ENCODE data around the gene TSPAN14.
A peak's percentile ranks its signal among the peaks of the same experiment; 100 is the strongest.

The TSPAN14 gene

DNA sequence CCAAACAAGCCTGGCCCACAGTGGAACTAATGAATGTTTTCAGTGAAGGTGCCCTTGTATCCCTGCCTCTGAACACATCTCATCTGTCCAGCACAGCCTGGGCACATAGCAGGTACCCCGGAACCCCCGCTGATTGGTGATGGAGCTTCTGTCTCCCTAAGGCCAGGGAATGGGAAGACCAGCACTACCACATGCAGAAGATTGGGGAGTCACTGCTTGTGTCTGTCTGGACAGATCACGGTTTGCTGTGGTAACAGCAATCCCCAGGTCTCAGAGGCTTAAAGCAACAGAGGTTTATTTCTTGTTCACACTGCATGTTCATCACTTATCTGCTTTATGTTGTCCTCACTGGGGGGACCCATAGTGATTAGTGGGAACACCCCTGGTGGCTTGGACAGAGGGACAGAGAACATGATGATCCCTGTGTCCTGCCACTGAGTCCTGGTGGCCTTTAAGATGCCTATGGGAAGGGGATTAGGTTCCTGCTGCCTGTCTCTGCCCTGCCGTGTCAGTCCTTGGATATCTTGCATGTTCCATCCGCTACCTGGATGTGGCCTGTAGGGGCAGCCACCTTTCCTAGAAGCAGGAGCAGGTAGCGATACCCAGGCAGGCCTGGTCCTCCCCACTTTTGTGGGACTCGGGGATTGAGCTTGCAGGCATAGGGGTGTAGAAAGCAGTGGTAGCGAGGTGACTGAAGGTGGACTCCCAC is 3.6 kb downstream of the TSPAN14 start:
- no peak for ATAC-seq

DNA sequence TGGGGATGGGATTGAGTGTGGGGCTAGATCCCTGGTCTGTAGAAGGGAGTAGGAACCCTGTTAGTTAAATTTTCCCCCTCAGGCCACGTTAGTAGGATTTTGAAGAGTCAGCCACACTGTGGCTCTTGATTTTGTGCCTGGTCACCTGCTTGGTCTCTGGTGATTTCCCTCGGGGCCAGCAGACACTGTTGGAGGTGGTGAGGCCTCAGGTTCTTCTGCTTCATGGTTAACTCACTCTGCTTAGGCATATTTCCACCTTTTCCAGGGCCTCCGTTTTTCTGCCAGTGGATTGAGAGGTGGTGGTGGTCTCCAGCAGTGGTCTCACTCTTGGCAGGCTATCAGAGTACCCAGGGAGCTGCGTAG is 4.1 kb downstream of the TSPAN14 start:
- no peak for ATAC-seq

DNA sequence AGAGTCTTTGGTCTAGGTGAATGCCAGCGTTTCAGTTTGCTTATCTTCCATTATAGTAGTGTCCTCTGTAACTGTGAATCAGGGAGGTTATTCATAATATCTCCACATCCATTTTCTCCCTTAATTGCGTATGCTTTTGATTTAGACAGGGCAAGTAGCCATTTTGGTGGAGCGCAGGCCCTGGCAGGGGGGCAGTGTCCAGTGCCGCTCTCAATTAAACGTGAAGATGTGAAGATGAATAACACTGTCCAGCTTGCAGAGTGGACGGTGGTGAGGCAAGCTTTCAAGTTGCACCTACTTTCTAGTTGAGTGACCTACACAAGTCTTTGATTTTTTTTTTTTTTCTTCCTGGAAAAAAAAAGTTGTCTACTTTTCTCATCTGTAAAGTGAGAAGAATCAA is 4.5 kb downstream of the TSPAN14 start:
- ATAC-seq = no peak

DNA sequence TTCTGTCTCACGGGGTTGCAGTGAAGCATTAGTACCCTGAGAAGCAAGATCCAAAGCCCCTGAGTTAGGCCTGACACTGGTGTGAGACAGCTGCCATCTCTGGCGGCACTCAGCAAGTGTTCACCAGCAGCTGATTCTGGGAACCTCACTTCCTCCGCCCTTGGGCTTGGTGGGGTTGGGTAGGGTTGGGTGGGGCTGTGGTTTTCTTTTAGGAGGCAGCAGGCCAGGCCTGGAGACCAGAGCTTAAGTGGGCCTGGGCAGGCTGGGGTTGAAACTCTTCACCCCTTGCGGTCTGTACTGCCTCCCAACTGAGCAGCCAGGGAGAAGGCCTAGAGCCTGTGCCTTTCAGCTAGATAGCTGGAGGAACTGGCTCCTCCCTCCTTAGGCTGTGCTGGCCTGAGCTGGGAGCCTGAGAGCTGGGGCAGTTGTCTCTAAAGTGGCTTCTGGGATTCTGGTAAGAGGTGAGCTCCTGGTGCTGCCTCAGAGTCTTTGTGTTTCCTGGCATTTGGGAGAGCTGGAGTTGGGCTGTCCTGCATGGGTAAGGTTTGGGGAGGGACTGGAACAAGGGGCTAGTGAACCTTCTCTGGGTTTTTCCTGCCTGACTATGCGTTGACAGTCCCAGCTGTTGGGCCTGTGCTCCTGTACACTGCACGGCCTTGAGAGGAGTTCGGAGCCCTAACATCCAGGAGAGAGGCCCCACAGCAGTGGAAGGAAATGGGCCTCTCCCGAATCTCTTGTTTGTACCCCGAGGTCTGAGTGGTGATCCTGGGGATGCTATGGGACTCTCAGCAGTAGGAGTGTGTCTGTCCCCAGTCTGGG is 5.1 kb downstream of the TSPAN14 start:
- peak; percentile 34 to 40 for ATAC-seq

DNA sequence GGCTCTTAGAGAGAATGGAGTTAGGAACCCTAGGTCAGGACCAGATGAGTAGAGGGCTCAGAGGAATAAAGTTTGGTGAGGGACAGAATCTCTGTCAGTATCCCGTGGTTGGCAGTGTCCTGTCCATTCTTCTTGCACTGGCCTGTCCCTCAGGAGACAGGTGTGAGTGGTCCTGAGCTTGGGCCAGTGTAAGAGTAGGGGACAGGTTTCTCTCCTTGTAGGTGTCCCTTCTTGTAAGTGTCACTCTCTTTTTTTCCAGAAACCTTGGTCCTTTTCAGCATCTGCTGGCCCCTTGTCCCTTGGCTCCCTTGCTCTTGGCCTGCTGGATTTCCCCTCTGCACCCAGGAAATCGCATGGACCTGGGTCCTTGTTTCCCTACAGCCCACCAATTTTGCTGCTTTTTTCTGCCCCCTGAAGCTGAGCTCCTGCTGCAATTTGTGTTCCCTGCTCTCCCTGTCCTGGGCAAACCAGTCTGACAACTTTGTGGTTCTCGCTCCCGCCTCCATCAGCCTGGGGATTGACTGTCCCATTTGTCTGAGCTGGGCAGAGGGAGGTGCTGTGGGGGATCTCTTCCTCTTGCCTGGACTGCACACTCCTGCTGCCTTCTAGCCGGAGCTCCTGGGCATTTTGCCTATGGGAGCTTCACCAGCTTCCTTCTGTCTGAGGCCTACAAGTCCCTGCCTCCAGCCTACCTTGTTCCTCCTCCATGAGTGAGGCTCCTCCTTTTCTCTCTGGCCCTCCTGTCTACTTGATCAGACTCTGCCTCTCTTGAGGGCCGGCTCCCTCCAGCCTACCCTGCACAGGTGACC is 6.5 kb downstream of the TSPAN14 start:
- ATAC-seq = no peak

DNA sequence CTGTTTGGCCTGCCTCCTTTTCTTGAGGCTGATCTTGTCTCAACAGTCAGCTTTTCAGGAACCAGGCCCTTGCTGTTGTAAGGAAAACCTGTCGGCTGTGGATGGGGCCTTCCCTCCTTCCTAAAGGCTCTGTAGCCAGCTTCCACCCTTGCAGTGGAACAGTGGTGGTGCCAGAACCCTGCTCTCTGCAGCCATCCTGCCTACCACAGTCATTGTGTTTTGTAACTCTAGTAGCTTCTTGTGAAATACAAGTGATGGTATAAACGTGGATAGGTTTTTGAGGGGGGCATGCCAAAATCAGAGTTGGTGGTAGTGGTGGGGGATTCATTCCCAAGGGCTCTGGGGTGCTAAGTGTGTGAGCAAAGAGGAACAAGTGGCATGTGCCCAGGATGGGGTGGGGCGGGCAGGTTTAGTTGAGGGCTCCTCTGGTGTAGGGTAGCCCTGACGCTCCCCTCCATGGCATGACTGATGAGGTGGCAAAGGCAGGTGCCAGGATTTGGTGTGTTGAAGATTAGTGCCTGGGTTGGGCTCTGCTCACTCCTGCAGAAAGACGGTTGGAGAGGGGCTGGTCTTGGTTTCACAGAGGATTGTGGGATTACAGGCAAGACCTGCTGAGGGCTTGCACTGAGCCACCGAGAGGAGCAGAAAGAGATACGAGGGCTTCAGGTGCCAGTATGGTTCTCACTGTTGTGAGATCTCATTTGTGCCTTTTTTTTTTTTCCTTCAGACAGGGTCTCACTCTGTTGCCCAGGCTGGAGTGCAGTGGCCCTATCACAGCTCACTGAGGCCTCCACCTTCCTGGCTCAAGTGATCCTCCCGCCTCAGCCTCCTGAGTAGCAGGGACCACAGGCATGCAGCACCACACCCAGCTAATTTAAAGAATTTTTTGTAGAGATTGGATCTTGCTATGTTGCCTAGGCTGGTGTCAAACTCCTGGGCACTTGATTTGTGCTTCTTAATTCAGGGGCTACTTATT is 7.4 kb downstream of the TSPAN14 start:
- ATAC-seq = no peak

DNA sequence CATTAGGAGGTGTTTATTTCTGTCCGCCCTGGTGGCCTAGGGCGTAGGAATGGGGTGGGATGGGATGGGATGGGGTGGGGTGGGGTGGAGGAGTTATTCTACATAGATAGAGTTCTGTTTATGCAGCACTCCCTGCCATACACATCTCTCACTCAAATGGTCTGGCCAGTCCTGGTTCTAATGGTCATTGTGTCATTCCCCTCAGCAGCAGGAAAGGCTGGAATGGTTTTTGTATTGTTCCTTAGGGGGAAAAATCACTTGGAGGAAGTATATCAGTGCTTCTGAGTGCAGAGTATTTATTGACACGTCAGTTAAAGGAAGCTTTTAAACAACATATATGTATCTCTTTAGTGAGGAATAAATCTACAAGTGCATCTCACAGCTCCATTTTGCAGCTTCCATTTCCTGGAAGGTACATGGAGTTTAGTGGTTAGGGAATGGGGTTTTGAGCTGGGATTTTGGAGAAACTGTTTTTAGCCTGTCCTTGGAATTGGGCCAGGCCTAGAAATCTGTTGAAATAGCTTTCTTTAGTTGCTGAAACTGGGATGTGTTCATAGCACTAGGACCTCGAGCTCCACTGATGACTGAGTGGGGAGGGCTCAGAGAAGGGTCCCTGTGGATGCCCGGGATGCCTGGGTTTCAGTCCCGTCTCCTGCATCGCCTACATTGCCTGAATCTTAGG is 8.3 kb downstream of the TSPAN14 start:
- no peak for ATAC-seq

DNA sequence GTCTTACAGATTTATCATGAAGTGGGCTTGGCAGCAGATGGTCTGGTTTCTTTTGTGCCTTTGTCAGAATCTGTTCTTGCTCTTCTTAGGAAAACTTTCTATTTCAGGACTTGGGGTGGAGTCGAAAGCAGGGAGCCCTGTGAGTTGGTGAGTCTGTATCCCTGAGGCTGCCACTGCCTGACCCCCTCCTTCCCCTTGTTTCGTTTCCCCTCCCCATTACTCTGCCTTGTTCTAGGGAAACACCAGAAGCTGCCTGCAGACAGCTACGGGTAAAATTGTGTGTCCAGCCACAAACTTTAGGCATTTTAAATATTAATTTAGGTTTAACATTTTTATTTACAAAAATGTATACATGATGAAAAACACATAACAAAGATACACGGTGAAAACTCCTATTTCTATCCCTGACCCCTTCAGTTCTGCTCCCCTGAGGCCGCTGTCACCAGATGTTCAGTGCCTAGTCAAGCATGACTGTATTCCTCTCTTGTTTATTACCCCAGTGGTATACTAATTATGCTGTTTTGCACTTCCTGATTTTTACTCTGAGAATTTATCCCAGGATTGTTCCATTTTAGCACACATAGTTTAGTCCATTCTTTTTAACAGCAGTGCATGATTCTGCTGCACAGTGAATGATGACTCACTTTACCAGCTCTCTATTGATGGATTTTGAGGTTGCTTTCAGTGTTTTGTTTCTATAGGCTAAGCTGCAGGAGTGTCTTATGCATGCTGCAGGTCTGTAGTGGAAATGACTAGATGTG is 9.1 kb downstream of the TSPAN14 start:
- peak; percentile 49 to 52 for ATAC-seq

DNA sequence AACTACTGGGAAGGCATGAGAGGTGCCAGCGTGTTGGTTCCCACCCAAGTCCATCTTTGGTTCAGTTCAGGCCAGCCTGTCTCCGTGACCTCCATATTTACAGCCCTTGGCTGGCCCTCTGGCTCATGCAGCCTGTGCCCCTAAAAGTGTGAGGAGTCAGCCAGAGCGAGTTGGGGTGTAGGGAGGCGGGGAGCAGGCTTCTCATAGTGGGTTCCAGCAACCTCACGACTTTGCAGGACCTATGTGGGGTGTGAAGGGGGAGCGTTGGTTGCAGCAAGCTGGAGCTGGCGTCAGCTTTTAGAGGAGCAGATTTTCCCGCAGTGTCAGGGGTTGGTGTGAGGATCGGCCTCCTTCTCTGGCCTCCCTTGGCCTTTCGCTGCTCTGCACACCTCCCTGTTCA is 9.8 kb downstream of the TSPAN14 start:
- no peak for ATAC-seq

DNA sequence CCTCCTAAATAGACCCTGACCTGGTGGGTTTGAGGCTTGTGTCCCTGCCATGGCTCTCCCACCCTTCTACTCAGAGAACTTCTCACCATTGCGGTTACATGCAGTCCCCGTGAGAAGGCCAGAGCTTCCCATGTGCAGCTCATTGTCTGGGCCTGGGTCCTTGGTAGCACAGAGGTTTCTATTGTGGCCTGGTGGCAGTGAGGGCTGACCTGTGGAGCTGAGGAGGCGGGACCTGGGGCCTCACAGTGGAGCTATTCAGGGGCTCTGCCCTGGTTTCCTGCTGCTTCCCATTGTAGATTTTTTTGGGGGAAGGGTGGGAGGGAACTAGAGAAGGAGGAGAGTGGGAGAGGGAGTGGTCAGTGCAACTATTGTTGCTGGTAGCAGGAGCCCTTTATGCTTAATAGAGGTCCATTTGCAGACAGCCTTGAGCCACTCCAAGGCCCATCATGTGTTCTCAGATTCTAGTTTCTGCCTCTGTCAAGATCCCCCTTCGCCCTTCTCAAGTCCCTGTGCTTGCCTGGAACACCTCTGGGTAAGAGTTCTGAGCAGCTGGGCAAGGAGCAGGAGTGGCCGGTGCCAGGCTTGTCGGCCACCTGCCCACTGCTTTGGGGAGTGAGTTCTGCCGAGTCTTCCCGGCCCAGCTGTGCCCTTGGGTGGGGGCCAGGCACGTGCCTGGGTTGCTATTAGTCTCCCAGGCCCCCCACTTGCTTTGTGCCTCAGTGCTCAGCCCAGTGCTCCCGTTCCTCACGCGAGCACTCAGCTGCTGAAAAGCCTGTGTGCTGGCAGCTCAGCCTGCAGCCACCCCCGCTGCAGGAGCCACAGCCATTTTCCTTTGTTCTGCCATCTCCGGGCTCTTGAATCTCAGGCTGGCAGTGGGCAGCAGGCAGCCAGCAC is 10.7 kb downstream of the TSPAN14 start:
- no peak for ATAC-seq

DNA sequence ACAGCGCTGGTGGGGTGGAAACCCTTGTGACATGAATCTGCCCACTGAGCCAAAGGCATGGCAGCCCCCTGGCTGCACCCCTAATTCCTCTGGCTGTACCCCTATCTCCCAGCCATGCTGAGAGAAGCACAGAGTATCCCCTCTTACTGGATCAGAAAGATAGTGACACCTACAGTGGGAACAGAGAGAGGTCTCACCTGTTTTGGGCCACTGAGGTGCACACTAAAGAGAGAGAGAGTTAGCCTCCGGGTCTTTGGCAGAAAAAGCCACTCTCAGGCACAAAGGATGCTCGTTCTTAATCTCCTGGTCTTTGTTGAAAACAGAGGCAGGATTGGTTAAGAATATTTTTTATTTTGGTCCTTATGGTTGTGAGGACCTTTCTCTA is 11.3 kb downstream of the TSPAN14 start:
- no peak for ATAC-seq

DNA sequence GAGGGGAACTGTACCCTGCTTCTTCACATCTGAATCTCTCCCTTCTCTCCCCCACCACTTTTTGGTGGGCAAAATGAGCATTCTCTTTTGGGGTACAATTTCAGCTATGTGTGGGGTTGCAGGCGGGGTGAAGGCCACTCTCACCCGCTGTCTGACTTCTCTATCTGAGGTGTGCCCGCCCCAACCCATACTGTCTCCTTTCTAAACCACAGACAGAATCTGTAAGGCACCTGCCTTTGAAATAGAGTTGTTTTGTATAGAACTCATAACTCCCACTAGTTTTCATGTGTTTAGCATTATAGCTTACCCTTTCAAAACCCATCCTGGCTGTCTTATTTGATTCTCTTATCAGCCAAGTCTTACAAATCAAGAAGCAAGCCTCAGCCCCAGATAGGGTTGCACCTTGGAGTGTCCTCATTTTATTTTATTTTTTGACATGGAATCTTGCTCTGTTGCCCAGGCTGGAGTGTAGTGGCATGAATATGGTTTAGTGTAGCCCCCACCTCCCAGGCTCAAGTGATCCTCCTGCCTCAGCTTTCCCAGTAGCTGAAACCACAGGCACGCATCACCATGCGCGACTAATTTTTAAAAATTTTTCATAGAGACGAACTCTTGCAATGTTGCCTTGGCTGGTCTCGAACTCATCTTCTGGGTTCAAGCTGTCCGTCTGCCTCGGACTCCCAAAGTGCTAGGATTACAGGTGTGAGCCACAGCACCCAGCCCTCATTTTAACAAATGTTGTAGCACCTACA is 11.9 kb downstream of the TSPAN14 start:
- ATAC-seq = peak; percentile 74

DNA sequence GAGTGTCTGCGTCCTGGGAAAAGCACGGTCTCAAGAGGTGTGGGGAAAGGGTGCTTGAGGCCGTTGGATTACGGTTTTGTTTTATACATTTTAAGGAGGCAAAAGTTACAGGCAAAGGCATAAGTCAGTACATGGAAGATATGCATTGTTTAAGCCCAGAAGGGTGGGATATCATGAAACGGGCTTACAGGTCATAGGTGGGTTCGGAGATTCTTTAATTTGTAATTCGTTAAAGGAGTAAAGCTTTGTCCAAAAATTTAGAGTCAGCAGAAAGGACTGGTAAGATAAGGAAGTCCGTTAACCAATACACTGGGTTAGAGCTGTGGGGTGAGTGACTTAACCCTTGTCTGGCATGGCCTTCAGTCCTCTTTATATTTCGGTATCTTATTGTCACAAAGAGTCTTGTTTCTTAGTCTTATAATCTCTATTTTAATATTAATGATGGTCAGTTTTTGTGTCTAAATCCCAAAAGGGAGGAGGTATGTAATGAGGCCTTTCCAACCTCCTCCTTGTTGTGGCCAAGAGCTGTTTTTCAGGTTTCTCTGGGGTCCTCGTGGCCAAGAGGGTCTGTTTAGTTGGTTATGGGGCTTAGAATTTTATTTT is 12.7 kb downstream of the TSPAN14 start:
- ATAC-seq = no peak

DNA sequence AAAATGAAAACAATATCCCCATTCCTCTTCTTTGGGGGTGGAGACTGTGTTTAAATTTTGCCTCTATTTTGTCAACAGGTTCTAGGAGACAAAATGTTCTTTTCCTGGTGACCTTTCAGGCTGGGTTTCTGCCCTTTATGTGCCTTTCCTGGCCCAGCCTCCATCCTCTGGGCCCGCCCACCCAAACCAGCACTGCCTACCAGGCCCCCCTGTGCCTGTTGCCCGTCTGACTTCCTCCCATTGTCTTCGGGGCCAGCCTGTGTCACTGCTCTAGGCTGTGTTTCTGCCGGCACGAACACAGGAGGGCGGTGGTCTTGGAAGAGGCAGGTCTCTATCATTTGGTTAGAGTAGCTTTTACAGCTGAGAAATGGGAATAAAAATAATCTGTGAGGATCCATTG is 13.9 kb downstream of the TSPAN14 start:
- no peak for ATAC-seq

DNA sequence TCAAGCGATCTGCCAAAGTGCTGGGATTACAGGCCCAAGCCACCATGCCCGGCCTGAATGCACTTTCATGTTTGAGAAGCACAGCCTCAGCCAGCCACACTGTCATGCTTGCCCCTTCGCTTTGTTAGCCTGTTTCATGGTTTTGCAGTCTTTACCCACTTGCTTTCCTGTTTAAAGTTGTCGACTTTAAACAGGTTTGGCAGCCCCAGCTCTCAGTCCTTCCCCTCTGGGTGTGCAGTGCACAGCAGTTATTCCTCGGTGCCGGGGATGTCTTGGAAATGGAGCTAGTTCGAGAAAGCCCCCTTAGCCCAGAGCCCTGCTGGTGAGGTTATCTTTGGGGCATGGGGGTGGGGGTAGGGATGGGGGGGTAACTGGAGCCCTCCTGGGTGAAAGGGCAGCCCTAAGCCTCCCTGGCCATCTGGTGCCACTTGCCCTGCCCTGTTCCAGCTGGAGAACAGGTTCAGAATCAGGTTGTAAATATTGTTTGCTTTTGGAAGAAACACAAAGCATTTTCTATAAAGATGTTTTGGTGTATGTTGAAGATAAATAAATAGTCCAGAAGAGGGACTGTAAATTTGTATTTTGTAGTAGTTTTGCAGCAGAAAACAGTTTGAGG is 14.8 kb downstream of the TSPAN14 start:
- no peak for ATAC-seq

DNA sequence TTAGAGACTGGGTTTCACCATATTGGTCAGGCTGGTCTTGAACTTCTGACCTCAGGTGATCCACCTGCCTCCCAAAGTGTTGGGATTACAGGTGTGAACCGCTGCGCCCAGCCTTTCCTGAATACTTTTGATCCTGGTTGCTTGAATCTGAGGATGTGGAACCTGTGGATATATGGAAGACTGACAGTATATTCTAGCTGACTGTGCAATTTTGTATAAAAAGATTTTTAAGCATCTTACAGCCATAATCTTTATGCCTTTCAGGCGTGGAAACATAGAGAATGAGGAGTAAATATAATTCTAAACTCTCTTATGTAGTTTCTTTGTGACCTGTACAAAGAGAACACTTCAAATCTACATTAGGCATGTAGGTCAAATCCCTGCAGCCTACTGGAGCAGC is 16.2 kb downstream of the TSPAN14 start:
- no peak for ATAC-seq

DNA sequence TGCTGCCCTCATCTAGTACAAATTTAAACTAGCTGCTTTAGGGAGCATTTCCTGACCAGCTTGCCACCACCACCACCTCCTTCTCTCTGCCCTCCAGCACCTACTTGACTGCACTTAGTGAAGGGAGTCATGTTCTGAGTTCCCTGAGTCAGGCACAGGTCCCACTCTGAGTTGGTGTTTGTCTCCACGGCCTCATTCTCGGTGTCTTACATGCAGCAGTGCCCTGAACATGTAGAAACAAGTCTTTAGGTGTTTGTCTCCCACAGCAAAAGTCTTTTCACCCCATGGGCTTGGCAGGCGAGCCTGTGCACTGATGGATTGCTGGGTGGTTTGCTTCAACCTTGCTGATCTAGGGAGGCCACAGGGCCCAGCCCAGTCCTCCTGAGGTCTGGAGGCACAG is 16.9 kb downstream of the TSPAN14 start:
- peak; percentile 43 to 49 for ATAC-seq

DNA sequence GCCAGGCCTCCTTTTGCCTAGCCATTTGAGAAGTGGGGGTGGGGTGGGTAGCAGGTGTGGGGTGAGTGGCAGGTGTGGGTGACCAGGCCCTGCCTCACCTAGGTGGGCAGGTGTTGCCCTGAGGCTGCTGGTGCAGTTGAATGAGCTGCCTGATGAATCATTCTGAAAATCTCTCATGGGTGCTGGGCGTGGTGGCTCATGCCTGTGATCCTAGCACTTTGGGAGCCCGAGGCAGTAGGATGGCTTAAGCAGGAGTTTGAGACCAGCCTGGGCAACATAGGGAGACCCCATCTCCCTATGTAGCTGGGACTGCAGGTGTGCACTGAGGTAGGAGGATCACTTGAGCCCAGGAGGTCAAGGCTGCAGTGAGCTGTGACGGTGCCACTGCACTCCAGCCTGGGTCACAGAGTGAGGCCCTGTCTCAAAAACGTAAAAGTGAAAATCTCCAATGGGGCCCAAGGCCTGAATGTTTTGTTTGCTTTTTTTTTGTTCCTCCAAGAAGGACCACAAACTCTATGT is 17.7 kb downstream of the TSPAN14 start:
- peak; percentile 48 to 67 for ATAC-seq
